NK-92 treated with Interleukin-12 subunit alpha and Interleukin-12 subunit beta, amount 100 ng/mL, for 24 hours (cell line): ENCODE results near the gene SLC50A1.

Experiments used
- DNase-seq: peaks from one replicate; lab custom pipeline; 2025; lab: John Stamatoyannopoulos, UW

Gene SLC50A1

DNA sequence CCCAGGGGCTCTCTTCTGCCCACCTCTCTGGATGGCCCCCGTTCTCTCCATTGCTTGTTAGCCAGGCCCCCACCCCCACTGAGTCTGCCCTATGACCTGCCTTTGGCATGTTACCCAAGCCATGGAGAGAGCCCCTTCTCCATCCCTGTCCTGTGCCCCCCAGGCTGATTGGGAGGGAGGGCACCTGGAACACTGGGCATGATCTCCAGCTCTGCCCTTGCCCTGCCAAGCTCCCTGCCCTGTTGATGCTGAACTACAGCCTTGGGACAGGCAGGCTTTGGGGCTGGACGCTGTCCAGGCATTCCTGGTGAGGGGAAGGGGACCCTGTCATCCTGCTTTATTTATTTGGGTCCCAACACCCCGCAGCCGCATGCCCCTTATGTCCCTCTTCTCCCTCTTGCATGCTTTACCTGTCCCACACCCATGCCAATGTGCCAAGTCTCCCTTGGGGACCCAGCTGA lies 48.7 kb downstream of the SLC50A1 start:
- DNase-seq = no peak

DNA sequence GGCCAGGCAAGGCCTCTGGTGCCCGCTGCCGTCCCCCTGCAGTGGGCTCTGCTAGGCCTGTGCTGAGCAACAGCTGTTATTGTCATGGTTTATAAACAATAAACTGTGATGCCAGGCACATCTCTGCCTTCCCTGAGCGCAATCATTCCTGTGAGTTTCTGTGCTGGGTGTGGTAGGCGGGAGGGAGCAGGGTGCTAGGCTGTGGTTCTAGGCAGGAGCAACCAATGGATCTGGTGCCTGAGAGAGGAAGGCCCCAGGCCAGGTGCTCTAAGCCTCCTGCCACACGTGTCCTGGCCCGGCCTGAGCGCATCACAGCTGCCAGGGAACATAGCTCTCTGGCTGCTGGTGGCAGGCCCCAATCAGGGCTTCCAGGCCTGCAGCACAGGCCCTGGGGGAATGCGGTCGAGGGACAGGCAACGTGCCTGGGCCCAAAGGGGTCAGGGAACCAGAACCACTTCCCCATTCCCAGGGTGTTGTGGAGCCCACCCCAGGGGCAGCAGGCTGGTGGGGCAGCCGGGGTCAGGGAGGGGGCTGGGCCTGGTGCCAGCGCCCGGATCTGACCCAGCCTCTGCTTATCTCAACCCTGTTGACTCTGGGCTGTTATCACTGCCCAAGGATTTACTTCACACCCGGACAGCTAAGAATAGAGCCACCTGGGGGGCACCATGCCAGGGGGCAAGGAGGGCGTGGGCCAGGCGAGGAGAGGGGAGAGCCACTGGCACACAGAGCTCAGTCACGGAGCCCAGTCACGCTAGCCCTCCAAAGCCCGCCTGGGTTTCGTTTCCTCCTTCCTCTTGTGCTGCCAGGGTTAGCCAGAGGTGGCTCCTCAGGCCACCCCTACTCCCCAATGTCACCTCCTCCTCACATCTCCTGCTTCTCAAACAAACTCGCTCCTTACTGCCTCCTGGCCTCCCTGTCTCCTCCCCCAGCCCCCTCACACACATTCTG lies 49.5 kb downstream of the SLC50A1 start:
- no peak for DNase-seq

DNA sequence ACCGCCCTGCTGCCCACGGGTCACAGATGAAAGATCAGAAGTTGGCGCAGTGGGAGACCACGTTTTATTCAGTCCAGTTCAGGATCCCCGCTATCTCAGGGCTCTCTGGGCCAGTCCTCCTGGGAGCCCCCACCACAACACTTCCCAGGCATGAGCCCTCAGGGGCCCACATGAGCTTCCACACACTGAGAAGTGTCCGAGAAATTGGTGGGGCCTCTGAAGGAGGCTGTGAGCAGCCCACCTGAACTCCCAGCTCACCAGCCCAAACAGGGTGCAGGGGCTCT lies 50.1 kb downstream of the SLC50A1 start:
- DNase-seq = no peak

DNA sequence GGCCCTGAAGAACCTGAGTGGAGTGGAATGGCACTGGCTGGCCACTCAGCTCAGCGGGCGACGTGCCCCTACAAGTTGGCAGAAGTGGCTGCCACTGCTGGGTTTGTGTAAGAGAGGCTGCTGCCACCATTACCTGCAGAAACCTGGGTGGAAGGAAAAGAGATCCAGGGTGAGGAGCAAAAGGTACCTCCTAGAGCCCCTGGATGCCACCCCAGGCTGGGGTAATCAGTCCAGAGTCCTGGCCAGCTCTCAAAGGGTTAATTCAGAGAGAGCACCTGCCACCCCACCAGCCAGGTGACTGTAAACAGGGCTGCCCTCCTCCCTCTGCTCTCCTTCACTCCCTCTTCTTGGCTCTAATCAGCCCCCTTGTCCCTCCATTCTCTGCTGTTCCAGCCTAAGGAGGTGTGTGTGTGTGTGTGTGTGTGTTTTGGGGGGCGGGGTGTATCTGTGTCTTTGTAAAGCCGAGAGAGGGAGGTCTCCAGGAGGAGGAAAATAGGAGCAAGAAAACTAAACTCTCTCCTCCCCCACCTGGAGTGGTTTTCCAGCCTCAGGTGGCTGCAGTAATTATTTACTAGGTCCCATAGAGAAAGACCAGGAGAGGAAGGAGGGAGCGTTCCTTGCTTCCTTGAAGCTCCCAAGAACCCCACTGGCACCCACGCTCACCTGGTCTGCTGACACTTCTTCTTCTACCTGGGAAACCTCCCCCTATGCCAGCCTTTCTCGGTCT lies 50.6 kb downstream of the SLC50A1 start:
- no peak for DNase-seq

DNA sequence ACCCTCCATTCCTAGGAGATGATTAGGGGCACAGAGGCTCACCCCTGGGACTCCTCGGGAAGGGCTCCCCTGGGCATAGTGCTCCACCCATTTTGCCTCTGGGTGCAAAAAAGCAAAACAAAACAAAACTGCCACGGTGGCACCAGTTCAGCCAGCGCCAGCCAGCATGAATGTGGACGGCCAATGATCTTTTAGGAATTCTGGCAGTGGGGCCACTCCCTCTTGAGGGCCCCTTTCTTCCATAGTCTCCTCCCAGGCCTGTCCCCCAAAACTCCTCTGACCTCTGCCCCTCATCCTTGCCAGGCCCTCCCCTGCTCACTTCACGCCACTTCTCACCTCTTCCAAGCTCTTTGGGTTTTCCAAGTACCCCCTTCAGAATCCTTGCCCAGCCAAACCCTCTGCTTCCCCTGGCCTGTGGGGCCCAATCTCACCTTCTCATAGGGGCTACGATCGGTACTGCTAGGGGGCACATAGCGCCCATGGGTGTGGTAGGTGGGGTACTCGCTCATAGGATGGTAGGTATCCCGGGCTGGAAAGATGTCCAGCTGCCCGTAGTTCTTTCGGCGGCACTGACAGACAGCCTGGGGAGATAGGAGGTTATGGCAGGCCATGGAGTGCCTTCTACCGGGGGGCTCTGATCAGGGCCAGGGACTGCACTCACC lies 51.3 kb downstream of the SLC50A1 start:
- DNase-seq = no peak

DNA sequence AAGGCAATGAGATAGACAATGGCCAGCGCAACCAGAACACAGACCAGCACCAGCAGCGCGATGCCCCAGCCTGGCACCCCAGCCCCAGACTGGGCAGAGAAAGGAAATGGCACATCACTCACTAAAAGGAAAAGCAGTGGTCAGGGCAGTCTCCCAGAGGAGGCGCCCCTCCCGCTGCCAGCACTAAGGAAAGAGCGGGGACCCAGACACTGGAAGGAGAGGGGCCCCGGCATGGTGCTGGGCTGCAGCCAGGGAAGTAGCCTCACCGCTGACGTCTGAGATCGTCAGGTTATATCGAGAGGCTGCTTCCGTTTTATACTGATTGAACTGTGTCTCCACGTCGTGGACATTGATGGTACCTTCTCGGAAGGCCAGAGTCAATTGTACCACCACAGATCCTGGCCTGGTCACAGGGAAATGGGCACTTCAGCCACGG lies 51.8 kb downstream of the SLC50A1 start:
- no peak for DNase-seq

DNA sequence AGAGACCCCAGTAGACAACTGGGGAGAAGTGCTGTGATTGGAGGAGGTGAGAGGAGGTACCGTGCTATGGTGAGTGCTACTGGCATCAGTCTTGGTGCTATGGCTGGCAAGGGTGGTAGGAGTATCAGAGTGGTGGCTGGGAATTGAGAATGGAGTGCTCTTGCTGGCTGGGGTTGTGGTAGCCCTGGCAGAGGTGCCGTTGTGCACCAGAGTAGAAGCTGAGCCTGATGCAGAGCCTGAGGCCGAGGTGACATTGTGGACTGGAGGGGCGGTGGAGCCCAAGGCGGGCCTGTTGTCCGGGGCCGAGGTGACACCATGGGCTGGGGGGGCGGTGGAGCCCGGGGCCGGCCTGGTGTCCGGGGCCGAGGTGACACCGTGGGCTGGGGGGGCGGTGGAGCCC lies 52.6 kb downstream of the SLC50A1 start:
- no peak for DNase-seq
